Subcutaneous abdominal adipose tissue (tissue), 5 donors: ENCODE results near the gene GPR25.

ENCODE experiments used
- H3K27ac ChIP-seq: one replicate; pipeline ENCODE4 v1.7.0; 2013; ENCODE audit warnings: low read depth, mild to moderate bottlenecking, inconsistent platforms, low read length, moderate library complexity
- H3K27me3 ChIP-seq, 5 donors: one replicate each; pipeline ENCODE4 v1.7.0; 2013; ENCODE audit warnings: low read length in 5 of 5, inconsistent platforms in 1 of 5; ENCODE audit not compliant: control insufficient read depth in 5 of 5, insufficient read depth in 4 of 5
- H3K36me3 ChIP-seq, 5 donors: one replicate each; pipeline ENCODE4 v1.7.0; 2013; ENCODE audit warnings: low read length in 5 of 5; ENCODE audit not compliant: control insufficient read depth in 5 of 5, insufficient read depth in 5 of 5
- H3K4me1 ChIP-seq, 5 donors: one replicate each; pipeline ENCODE4 v1.7.0; 2013; ENCODE audit warnings: low read length in 5 of 5, mild to moderate bottlenecking in 3 of 5, moderate library complexity in 1 of 5; ENCODE audit not compliant: control insufficient read depth in 5 of 5, insufficient read depth in 5 of 5
- H3K4me3 ChIP-seq, 5 donors: one replicate each; pipeline ENCODE4 v1.7.0; 2013; ENCODE audit warnings: low read length in 5 of 5, low read depth in 1 of 5
- H3K9ac ChIP-seq, 5 donors: one replicate each; pipeline ENCODE4 v1.7.0; 2013; ENCODE audit warnings: low read length in 5 of 5, mild to moderate bottlenecking in 4 of 5, moderate library complexity in 3 of 5
- H3K9me3 ChIP-seq, 5 donors: one replicate each; pipeline ENCODE4 v1.7.0; 2013; ENCODE audit warnings: low read length in 5 of 5; ENCODE audit not compliant: control insufficient read depth in 5 of 5
- donor health status: healthy.
- donor health status: healthy.
- donor health status: healthy.
- donor health status: healthy.
- donor health status: healthy.

Gene GPR25

GRCh38 chr1:200892546-200892945, 19.8 kb downstream of the GPR25 start:
- Histone ChIP-seq H3K9ac (no peak overlapping the region), H3K4me3 (no peak overlapping the region), H3K27me3 (peaks cover 11 to 52% (median 36%) of the 10 kb centered on the region in 5 donors)

GRCh38 chr1:200892958-200893357, 20.2 kb downstream of the GPR25 start:
- peaks cover 11 to 49% (median 36%) of the 10 kb centered on the region in 5 donors for H3K27me3 ChIP-seq
- peaks cover 2 to 24% (median 22%) of the 10 kb centered on the region in 5 donors for H3K4me1 ChIP-seq
- no peak overlapping the region for H3K4me3 ChIP-seq
- H3K9me3 ChIP-seq = no peaks in the 10 kb centered on the region
- no peaks in the 10 kb centered on the region for H3K36me3 ChIP-seq
- H3K27ac ChIP-seq = no peak overlapping the region
- no peak overlapping the region for H3K9ac ChIP-seq

More at GRCh38 chr1:200892546-200892945, 19.8 kb downstream of the GPR25 start:
- Histone ChIP-seq H3K36me3 (no peaks in the 10 kb centered on the region), H3K27ac (no peak overlapping the region), H3K4me1 (peaks cover 2 to 24% (median 22%) of the 10 kb centered on the region in 5 donors), H3K9me3 (no peaks in the 10 kb centered on the region)

GRCh38 chr1:200893411-200893901, 20.7 kb downstream of the GPR25 start:
- H3K27ac ChIP-seq = no peak overlapping the region
- H3K9ac ChIP-seq = no peak overlapping the region
- H3K9me3 ChIP-seq = no peaks in the 10 kb centered on the region
- H3K27me3 ChIP-seq = peaks cover 11 to 44% (median 31%) of the 10 kb centered on the region in 5 donors
- peaks cover 2 to 20% (median 17%) of the 10 kb centered on the region in 5 donors for H3K4me1 ChIP-seq
- H3K36me3 ChIP-seq = no peaks in the 10 kb centered on the region
- no peak overlapping the region for H3K4me3 ChIP-seq

GRCh38 chr1:200894712-200895442, 22.1 kb downstream of the GPR25 start, which contains the start of gene INAVA:
INAVA (plus strand) TSS chr1:200894900; CDS start chr1:200898401, 3,501 bp downstream.
- H3K9me3 ChIP-seq = no peaks in the 10 kb centered on the region
- H3K9ac ChIP-seq = no peak within 1 kb of the TSS
- H3K4me1 ChIP-seq = peaks cover 0 to 19% (median 13%) of the 10 kb centered on the region in 5 donors
- H3K27me3 ChIP-seq = peaks cover 6 to 37% (median 22%) of the 10 kb centered on the region in 5 donors
- no peak within 1 kb of the TSS for H3K27ac ChIP-seq
- no peaks in the 10 kb centered on the region for H3K36me3 ChIP-seq
- H3K4me3 ChIP-seq = no peak within 1 kb of the TSS

- H3K4me3 ChIP-seq = no peak overlapping the region
- no peaks in the 10 kb centered on the region for H3K9me3 ChIP-seq
- H3K9ac ChIP-seq = no peak overlapping the region
- H3K36me3 ChIP-seq = no peaks in the 10 kb centered on the region
- H3K4me1 ChIP-seq = peaks cover 0 to 19% (median 13%) of the 10 kb centered on the region in 5 donors
- H3K27ac ChIP-seq = no peak overlapping the region
- peaks cover 5 to 31% (median 20%) of the 10 kb centered on the region in 5 donors for H3K27me3 ChIP-seq
Measured at GRCh38 chr1:200895443-200895789, 22.6 kb downstream of the GPR25 start.

GRCh38 chr1:200895801-200896530, 23.2 kb downstream of the GPR25 start:
- Histone ChIP-seq H3K9me3 (no peaks in the 10 kb centered on the region), H3K9ac (no peak overlapping the region), H3K4me1 (peaks cover 0 to 15% (median 10%) of the 10 kb centered on the region in 5 donors), H3K27me3 (peaks cover 3 to 27% (median 17%) of the 10 kb centered on the region in 5 donors), H3K36me3 (no peaks in the 10 kb centered on the region), H3K27ac (no peak overlapping the region), H3K4me3 (no peak overlapping the region)

- Histone ChIP-seq H3K9ac (no peak overlapping the region), H3K27me3 (peaks cover 7 to 24% (median 11%) of the 10 kb centered on the region in 5 donors), H3K4me3 (no peak overlapping the region), H3K36me3 (no peaks in the 10 kb centered on the region), H3K9me3 (no peaks in the 10 kb centered on the region), H3K4me1 (peaks cover 0 to 8% (median 4%) of the 10 kb centered on the region in 5 donors), H3K27ac (no peak overlapping the region)
Measured at GRCh38 chr1:200896531-200897196, 23.9 kb downstream of the GPR25 start.

GRCh38 chr1:200897259-200897658, 24.5 kb downstream of the GPR25 start:
- Histone ChIP-seq H3K9me3 (no peaks in the 10 kb centered on the region), H3K27me3 (peaks cover 5 to 18% (median 8%) of the 10 kb centered on the region in 5 donors), H3K9ac (no peak overlapping the region), H3K36me3 (no peaks in the 10 kb centered on the region), H3K4me1 (peaks cover 0 to 3% (median 0%) of the 10 kb centered on the region in 5 donors), H3K27ac (no peak overlapping the region), H3K4me3 (no peak overlapping the region)

GRCh38 chr1:200899015-200899386, 26.2 kb downstream of the GPR25 start:
- Histone ChIP-seq H3K36me3 (no peaks in the 10 kb centered on the region), H3K27ac (no peak overlapping the region)

More at GRCh38 chr1:200899015-200899386, 26.2 kb downstream of the GPR25 start:
- peaks cover 5 to 9% (median 9%) of the 10 kb centered on the region in 5 donors for H3K27me3 ChIP-seq
- H3K4me3 ChIP-seq = no peak overlapping the region
- no peak overlapping the region for H3K9ac ChIP-seq
- no peaks in the 10 kb centered on the region for H3K9me3 ChIP-seq
- H3K4me1 ChIP-seq = peaks cover 0 to 3% (median 0%) of the 10 kb centered on the region in 5 donors
